ENCODE measurements around the gene FETUB.
"Not testable (repeated sequence)": the region's sequence is repeated elsewhere in the genome, so short reads cannot be mapped to it uniquely, and the experiment has no call there.

Gene FETUB

GRCh38 chr3:186663361-186664118 lies 23.3 kb downstream of the FETUB start:
- Mint-ChIP-seq H3K9me3 (no peaks in the 10 kb centered on the region), H3K4me1 (ENCODE audit: low read depth) (no peaks in the 10 kb centered on the region), H3K27me3 (peaks cover 20% of the 10 kb centered on the region), H3K36me3 (ENCODE audit: low read depth) (no peaks in the 10 kb centered on the region), H3K4me3 (no peak overlapping the region), H3K27ac (no peak overlapping the region)
- intact Hi-C loops (cut with micrococcal nuclease): no loop called here

GRCh38 chr3:186664119-186664495 lies 23.9 kb downstream of the FETUB start:
- intact Hi-C loops (cut with micrococcal nuclease): no loop called here
- H3K36me3 Mint-ChIP-seq (ENCODE audit: low read depth): no peaks in the 10 kb centered on the region
- no peaks in the 10 kb centered on the region for H3K4me1 Mint-ChIP-seq (ENCODE audit: low read depth)
- peaks cover 17% of the 10 kb centered on the region for H3K27me3 Mint-ChIP-seq
- H3K4me3 Mint-ChIP-seq: no peak overlapping the region
- H3K27ac Mint-ChIP-seq: no peak overlapping the region
- no peaks in the 10 kb centered on the region for H3K9me3 Mint-ChIP-seq

GRCh38 chr3:186664506-186664905 lies 24.3 kb downstream of the FETUB start:
- H3K9me3 Mint-ChIP-seq: no peaks in the 10 kb centered on the region
- no peak overlapping the region for H3K27ac Mint-ChIP-seq
- H3K36me3 Mint-ChIP-seq (ENCODE audit: low read depth): no peaks in the 10 kb centered on the region
- H3K27me3 Mint-ChIP-seq: peaks cover 15% of the 10 kb centered on the region
- H3K4me1 Mint-ChIP-seq (ENCODE audit: low read depth): no peaks in the 10 kb centered on the region
- intact Hi-C loops (cut with micrococcal nuclease): no loop called here
- H3K4me3 Mint-ChIP-seq: no peak overlapping the region

GRCh38 chr3:186665625-186666188 lies 25.5 kb downstream of the FETUB start, which contains the start of gene HRG:
Gene HRG (plus strand): TSS chr3:186666014. CDS start chr3:186666032, 18 bp downstream.
- H3K4me1 Mint-ChIP-seq (ENCODE audit: low read depth): no peaks in the 10 kb centered on the region
- no peaks in the 10 kb centered on the region for H3K9me3 Mint-ChIP-seq
- no peak within 1 kb of the TSS for H3K4me3 Mint-ChIP-seq
- no peak within 1 kb of the TSS for H3K27ac Mint-ChIP-seq
- intact Hi-C loops (cut with micrococcal nuclease): no loop called here
- H3K27me3 Mint-ChIP-seq: peaks cover 15% of the 10 kb centered on the region
- no peaks in the 10 kb centered on the region for H3K36me3 Mint-ChIP-seq (ENCODE audit: low read depth)

- no peak overlapping the region for H3K4me3 Mint-ChIP-seq
- H3K9me3 Mint-ChIP-seq: no peaks in the 10 kb centered on the region
- H3K4me1 Mint-ChIP-seq (ENCODE audit: low read depth): no peaks in the 10 kb centered on the region
- H3K36me3 Mint-ChIP-seq (ENCODE audit: low read depth): no peaks in the 10 kb centered on the region
- peaks cover 15% of the 10 kb centered on the region for H3K27me3 Mint-ChIP-seq
- H3K27ac Mint-ChIP-seq: no peak overlapping the region
- intact Hi-C loops (cut with micrococcal nuclease): no loop called here
Observed at GRCh38 chr3:186668426-186668825, 28.2 kb downstream of the FETUB start.

- H3K9me3 Mint-ChIP-seq: no peaks in the 10 kb centered on the region
- H3K27ac Mint-ChIP-seq: no peak overlapping the region
- H3K4me3 Mint-ChIP-seq: no peak overlapping the region
- no peaks in the 10 kb centered on the region for H3K4me1 Mint-ChIP-seq (ENCODE audit: low read depth)
- intact Hi-C loops (cut with micrococcal nuclease): no loop called here
- H3K36me3 Mint-ChIP-seq (ENCODE audit: low read depth): no peaks in the 10 kb centered on the region
- H3K27me3 Mint-ChIP-seq: peaks cover 10% of the 10 kb centered on the region
Observed at GRCh38 chr3:186669378-186670084, 29.3 kb downstream of the FETUB start.

GRCh38 chr3:186670155-186670554 lies 30.0 kb downstream of the FETUB start:
- Mint-ChIP-seq H3K27me3 (peaks cover 10% of the 10 kb centered on the region), H3K4me1 (ENCODE audit: low read depth) (no peaks in the 10 kb centered on the region), H3K9me3 (no peaks in the 10 kb centered on the region), H3K27ac (no peak overlapping the region), H3K36me3 (ENCODE audit: low read depth) (no peaks in the 10 kb centered on the region), H3K4me3 (no peak overlapping the region)
- intact Hi-C loops (cut with micrococcal nuclease): no loop called here

- Mint-ChIP-seq H3K4me1 (ENCODE audit: low read depth) (no peaks in the 10 kb centered on the region), H3K36me3 (ENCODE audit: low read depth) (no peaks in the 10 kb centered on the region), H3K27ac (no peak overlapping the region), H3K9me3 (no peaks in the 10 kb centered on the region), H3K4me3 (no peak overlapping the region), H3K27me3 (peaks cover 13% of the 10 kb centered on the region)
- intact Hi-C loops (cut with micrococcal nuclease): no loop called here
Observed at GRCh38 chr3:186671051-186671450, 30.9 kb downstream of the FETUB start.

GRCh38 chr3:186678604-186679003 lies 38.4 kb downstream of the FETUB start:
- intact Hi-C loops (cut with micrococcal nuclease): no loop called here
- Mint-ChIP-seq H3K4me1 (ENCODE audit: low read depth) (peaks cover 5% of the 10 kb centered on the region), H3K9me3 (no peaks in the 10 kb centered on the region), H3K27me3 (peaks cover 25% of the 10 kb centered on the region), H3K36me3 (ENCODE audit: low read depth) (no peaks in the 10 kb centered on the region), H3K27ac (no peak overlapping the region), H3K4me3 (no peak overlapping the region)

- H3K27me3 Mint-ChIP-seq: peaks cover 25% of the 10 kb centered on the region
- H3K4me3 Mint-ChIP-seq: no peak overlapping the region
- H3K36me3 Mint-ChIP-seq (ENCODE audit: low read depth): no peaks in the 10 kb centered on the region
- no peak overlapping the region for H3K27ac Mint-ChIP-seq
- intact Hi-C loops (cut with micrococcal nuclease): no loop called here
- H3K4me1 Mint-ChIP-seq (ENCODE audit: low read depth): peaks cover 5% of the 10 kb centered on the region
- H3K9me3 Mint-ChIP-seq: no peaks in the 10 kb centered on the region
Observed at GRCh38 chr3:186679151-186679550, 39.0 kb downstream of the FETUB start.

GRCh38 chr3:186680869-186681268 lies 40.7 kb downstream of the FETUB start:
- no peak overlapping the region for H3K27ac Mint-ChIP-seq
- H3K4me1 Mint-ChIP-seq (ENCODE audit: low read depth): peaks cover 5% of the 10 kb centered on the region
- H3K4me3 Mint-ChIP-seq: no peak overlapping the region
- H3K9me3 Mint-ChIP-seq: peaks cover 14% of the 10 kb centered on the region
- intact Hi-C loops (cut with micrococcal nuclease): no loop called here
- H3K27me3 Mint-ChIP-seq: peaks cover 22% of the 10 kb centered on the region
- H3K36me3 Mint-ChIP-seq (ENCODE audit: low read depth): no peaks in the 10 kb centered on the region

GRCh38 chr3:186682812-186683211 lies 42.6 kb downstream of the FETUB start:
- Mint-ChIP-seq H3K36me3 (ENCODE audit: low read depth) (no peaks in the 10 kb centered on the region), H3K9me3 (peaks cover 16% of the 10 kb centered on the region), H3K27ac (no peak overlapping the region), H3K4me1 (ENCODE audit: low read depth) (peaks cover 5% of the 10 kb centered on the region), H3K4me3 (no peak overlapping the region), H3K27me3 (peaks cover 18% of the 10 kb centered on the region)
- intact Hi-C loops (cut with micrococcal nuclease): no loop called here

- no peak overlapping the region for H3K4me3 Mint-ChIP-seq
- no peaks in the 10 kb centered on the region for H3K36me3 Mint-ChIP-seq (ENCODE audit: low read depth)
- H3K9me3 Mint-ChIP-seq: peaks cover 16% of the 10 kb centered on the region
- intact Hi-C loops (cut with micrococcal nuclease): no loop called here
- H3K27me3 Mint-ChIP-seq: peaks cover 15% of the 10 kb centered on the region
- H3K27ac Mint-ChIP-seq: no peak overlapping the region
- H3K4me1 Mint-ChIP-seq (ENCODE audit: low read depth): peaks cover 5% of the 10 kb centered on the region
Observed at GRCh38 chr3:186683979-186684378, 43.8 kb downstream of the FETUB start.

- H3K27ac Mint-ChIP-seq; H3K36me3 Mint-ChIP-seq (ENCODE audit: low read depth); intact Hi-C loops (cut with micrococcal nuclease); H3K4me1 Mint-ChIP-seq (ENCODE audit: low read depth); H3K4me3 Mint-ChIP-seq: not testable (repeated sequence)
- Mint-ChIP-seq H3K27me3 (peaks cover 14% of the 10 kb centered on the region), H3K9me3 (peaks cover 16% of the 10 kb centered on the region)
Observed at GRCh38 chr3:186686475-186686874, 46.3 kb downstream of the FETUB start.
